K562 (cell line): ENCODE measurements around the gene INKA2. TPM values are rescaled to one million over a fixed set of nuclear protein-coding genes. Genes with fewer than 3 reads are reported as not detected.

Experiments
- CC2D1A ChIP-seq: fragments of 450-650 bp; IDR thresholded peaks from 2 replicates; pipeline ENCODE4 v1.6.1; 2017; ENCODE audit warnings: mild to moderate bottlenecking
- DMBX1 ChIP-seq: fragments of 250-450 bp; sonication (Bioruptor Pico); IDR thresholded peaks from 2 replicates; pipeline ENCODE4 v1.8.0; 2022; ENCODE audit warnings: inconsistent platforms, mild to moderate bottlenecking, moderate library complexity, borderline replicate concordance
- RUNX1 ChIP-seq: sonication (generic); IDR thresholded peaks from 2 replicates; pipeline ENCODE4 v1.6.1; 2016; ENCODE audit warnings: antibody characterized with exemption, low read depth
- ZNF408 ChIP-seq: fragments of 250-450 bp; sonication (Bioruptor Pico); IDR thresholded peaks from 2 replicates; pipeline ENCODE4 v1.4.0; 2020; ENCODE audit warnings: low read depth, mild to moderate bottlenecking, moderate library complexity
- ZNF830 ChIP-seq: fragments of 250-450 bp; sonication (Bioruptor Pico); IDR thresholded peaks from 2 replicates; pipeline ENCODE4 v1.5.0; 2021; ENCODE audit warnings: mild to moderate bottlenecking
- polyA plus RNA-seq, 8 experiments: library from polyadenylated mRNA; depleted of rRNA in 4 of 8; stranded (reverse) in 5 of 8; unstranded in 3 of 8; fragments of >200 nt; fragmentation: Nextera tagmentation in 2 of 8; fragmentation: Illumina TruSeq in 1 of 8; extraction: Ambion mirVana in 2 of 8; extraction: Trizol in 1 of 8; gene quantifications; 2 replicates each; pipeline versions ENCODE4 v1.2.1 to v1.2.3, GENCODE V29; 2011 to 2014; ENCODE audit warnings: inconsistent platforms in 1 of 8, missing spikeins in 1 of 8
- total RNA-seq, 7 experiments: library from RNA; depleted of rRNA in 6 of 7; stranded (reverse); fragments of >200 nt in 6 of 7; fragmentation: Illumina TruSeq in 2 of 7; extraction: Trizol in 2 of 7; gene quantifications; 2 replicates each; pipeline versions ENCODE4 v1.2.1 to v1.2.3, GENCODE V29; 2011 to 2021; ENCODE audit warnings: low replicate concordance in 1 of 7
- TF ChIP-seq, protein P1 (sequence below): fragments of 450-650 bp; formaldehyde crosslinking; IDR thresholded peaks from 2 replicates; pipeline ENCODE4 v1.4.0; 2022; ENCODE audit warnings: mild to moderate bottlenecking, moderate library complexity
- TF ChIP-seq, protein P2 (sequence below): fragments of 250-450 bp; sonication (Bioruptor Pico); IDR thresholded peaks from 2 replicates; pipeline ENCODE4 v1.4.0; 2020
- TF ChIP-seq, protein P3 (sequence below), 2 experiments: fragments of 250-450 bp in 1 of 2; fragments of 450-650 bp in 1 of 2; sonication (Bioruptor Pico) in 1 of 2; IDR thresholded peaks; 2 replicates each; pipeline versions ENCODE4 v1.6.1 to v1.8.0; 2016 to 2021; ENCODE audit warnings: mild to moderate bottlenecking in 2 of 2, moderate library complexity in 2 of 2, missing compliant biosample characterization in 1 of 2, missing genetic modification characterization in 1 of 2
- TF ChIP-seq, protein P4 (sequence below): fragments of 450-650 bp; IDR thresholded peaks from 2 replicates; pipeline ENCODE4 v1.6.1; 2016; ENCODE audit warnings: low read depth

INKA2 gene
- total and polyA plus RNA-seq, 9 of the 15 experiments (the other 6 are each of a cell fraction or from before 2014, with no cell fraction given), result 0.04 to 1.4 (median 0.26) TPM; not detected in 1

DNA sequence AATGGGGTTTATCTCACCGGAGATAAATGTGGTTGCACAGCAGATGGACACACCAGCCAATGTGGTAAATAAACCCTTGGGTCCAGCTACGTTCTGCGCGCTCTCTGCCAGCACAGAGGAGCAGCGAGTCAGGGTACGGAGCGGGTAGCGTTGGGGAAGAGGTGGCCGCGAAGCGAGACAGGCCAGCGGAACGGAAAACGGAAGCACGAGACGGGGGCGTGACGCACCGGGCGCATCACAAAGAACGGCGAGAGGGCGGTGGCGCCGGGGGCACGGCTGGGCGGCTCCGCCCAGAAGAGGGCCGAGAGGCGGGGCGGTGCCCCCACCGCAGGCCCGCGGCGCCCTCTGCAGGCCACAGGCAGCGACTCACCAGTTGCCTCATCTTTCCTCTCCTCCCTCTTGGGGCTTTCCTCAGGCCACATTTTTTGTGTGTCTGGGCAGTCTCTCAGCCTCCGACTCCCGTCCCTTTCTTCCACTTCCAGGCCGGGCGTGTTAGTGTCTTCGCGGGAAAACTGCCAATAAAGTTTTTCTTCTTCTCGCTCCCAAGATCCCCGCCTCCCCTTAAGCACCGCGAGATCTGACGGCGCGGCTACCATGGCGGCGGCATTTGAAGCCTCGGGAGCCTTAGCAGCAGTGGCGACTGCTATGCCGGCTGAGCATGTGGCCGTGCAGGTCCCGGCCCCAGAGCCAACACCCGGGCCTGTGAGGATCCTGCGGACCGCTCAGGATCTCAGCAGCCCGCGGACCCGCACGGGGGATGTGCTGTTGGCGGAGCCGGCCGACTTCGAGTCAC, 16.3 kb upstream of the INKA2 start, which contains the start of gene DDX20 (continued):
- TF ChIP-seq, protein P1, sequence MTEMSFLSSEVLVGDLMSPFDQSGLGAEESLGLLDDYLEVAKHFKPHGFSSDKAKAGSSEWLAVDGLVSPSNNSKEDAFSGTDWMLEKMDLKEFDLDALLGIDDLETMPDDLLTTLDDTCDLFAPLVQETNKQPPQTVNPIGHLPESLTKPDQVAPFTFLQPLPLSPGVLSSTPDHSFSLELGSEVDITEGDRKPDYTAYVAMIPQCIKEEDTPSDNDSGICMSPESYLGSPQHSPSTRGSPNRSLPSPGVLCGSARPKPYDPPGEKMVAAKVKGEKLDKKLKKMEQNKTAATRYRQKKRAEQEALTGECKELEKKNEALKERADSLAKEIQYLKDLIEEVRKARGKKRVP (CRISPR knock-in tag), result 0 out of 2 replicates have a peak, but pooled peaks have one; percentile 31
- TF ChIP-seq ZNF408 (CRISPR knock-in tag) (no peak), ZNF830 (no peak), RUNX1 (peak; percentile 16; the same call in 1 of the 2 replicates), DMBX1 (0 out of 2 replicates have a peak, but pooled peaks have one; percentile 30), CC2D1A (peak; percentile 59; the same call in 1 of the 2 replicates)
- TF ChIP-seq, protein P2, sequence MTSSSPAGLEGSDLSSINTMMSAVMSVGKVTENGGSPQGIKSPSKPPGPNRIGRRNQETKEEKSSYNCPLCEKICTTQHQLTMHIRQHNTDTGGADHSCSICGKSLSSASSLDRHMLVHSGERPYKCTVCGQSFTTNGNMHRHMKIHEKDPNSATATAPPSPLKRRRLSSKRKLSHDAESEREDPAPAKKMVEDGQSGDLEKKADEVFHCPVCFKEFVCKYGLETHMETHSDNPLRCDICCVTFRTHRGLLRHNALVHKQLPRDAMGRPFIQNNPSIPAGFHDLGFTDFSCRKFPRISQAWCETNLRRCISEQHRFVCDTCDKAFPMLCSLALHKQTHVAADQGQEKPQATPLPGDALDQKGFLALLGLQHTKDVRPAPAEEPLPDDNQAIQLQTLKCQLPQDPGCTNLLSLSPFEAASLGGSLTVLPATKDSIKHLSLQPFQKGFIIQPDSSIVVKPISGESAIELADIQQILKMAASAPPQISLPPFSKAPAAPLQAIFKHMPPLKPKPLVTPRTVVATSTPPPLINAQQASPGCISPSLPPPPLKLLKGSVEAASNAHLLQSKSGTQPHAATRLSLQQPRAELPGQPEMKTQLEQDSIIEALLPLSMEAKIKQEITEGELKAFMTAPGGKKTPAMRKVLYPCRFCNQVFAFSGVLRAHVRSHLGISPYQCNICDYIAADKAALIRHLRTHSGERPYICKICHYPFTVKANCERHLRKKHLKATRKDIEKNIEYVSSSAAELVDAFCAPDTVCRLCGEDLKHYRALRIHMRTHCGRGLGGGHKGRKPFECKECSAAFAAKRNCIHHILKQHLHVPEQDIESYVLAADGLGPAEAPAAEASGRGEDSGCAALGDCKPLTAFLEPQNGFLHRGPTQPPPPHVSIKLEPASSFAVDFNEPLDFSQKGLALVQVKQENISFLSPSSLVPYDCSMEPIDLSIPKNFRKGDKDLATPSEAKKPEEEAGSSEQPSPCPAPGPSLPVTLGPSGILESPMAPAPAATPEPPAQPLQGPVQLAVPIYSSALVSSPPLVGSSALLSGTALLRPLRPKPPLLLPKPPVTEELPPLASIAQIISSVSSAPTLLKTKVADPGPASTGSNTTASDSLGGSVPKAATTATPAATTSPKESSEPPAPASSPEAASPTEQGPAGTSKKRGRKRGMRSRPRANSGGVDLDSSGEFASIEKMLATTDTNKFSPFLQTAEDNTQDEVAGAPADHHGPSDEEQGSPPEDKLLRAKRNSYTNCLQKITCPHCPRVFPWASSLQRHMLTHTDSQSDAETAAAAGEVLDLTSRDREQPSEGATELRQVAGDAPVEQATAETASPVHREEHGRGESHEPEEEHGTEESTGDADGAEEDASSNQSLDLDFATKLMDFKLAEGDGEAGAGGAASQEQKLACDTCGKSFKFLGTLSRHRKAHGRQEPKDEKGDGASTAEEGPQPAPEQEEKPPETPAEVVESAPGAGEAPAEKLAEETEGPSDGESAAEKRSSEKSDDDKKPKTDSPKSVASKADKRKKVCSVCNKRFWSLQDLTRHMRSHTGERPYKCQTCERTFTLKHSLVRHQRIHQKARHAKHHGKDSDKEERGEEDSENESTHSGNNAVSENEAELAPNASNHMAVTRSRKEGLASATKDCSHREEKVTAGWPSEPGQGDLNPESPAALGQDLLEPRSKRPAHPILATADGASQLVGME (CRISPR knock-in tag), result peak; percentile 2; the same call in 1 of the 2 replicates
- TF ChIP-seq, protein P3, sequence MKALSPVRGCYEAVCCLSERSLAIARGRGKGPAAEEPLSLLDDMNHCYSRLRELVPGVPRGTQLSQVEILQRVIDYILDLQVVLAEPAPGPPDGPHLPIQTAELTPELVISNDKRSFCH (CRISPR knock-in tag; IDR thresholded peaks at IDR 0.05), result no peak
- TF ChIP-seq, protein P3 (tag; IDR thresholded peaks at IDR 0.05), result no peak; the same call in 1 of the 2 replicates
- TF ChIP-seq, protein P4, sequence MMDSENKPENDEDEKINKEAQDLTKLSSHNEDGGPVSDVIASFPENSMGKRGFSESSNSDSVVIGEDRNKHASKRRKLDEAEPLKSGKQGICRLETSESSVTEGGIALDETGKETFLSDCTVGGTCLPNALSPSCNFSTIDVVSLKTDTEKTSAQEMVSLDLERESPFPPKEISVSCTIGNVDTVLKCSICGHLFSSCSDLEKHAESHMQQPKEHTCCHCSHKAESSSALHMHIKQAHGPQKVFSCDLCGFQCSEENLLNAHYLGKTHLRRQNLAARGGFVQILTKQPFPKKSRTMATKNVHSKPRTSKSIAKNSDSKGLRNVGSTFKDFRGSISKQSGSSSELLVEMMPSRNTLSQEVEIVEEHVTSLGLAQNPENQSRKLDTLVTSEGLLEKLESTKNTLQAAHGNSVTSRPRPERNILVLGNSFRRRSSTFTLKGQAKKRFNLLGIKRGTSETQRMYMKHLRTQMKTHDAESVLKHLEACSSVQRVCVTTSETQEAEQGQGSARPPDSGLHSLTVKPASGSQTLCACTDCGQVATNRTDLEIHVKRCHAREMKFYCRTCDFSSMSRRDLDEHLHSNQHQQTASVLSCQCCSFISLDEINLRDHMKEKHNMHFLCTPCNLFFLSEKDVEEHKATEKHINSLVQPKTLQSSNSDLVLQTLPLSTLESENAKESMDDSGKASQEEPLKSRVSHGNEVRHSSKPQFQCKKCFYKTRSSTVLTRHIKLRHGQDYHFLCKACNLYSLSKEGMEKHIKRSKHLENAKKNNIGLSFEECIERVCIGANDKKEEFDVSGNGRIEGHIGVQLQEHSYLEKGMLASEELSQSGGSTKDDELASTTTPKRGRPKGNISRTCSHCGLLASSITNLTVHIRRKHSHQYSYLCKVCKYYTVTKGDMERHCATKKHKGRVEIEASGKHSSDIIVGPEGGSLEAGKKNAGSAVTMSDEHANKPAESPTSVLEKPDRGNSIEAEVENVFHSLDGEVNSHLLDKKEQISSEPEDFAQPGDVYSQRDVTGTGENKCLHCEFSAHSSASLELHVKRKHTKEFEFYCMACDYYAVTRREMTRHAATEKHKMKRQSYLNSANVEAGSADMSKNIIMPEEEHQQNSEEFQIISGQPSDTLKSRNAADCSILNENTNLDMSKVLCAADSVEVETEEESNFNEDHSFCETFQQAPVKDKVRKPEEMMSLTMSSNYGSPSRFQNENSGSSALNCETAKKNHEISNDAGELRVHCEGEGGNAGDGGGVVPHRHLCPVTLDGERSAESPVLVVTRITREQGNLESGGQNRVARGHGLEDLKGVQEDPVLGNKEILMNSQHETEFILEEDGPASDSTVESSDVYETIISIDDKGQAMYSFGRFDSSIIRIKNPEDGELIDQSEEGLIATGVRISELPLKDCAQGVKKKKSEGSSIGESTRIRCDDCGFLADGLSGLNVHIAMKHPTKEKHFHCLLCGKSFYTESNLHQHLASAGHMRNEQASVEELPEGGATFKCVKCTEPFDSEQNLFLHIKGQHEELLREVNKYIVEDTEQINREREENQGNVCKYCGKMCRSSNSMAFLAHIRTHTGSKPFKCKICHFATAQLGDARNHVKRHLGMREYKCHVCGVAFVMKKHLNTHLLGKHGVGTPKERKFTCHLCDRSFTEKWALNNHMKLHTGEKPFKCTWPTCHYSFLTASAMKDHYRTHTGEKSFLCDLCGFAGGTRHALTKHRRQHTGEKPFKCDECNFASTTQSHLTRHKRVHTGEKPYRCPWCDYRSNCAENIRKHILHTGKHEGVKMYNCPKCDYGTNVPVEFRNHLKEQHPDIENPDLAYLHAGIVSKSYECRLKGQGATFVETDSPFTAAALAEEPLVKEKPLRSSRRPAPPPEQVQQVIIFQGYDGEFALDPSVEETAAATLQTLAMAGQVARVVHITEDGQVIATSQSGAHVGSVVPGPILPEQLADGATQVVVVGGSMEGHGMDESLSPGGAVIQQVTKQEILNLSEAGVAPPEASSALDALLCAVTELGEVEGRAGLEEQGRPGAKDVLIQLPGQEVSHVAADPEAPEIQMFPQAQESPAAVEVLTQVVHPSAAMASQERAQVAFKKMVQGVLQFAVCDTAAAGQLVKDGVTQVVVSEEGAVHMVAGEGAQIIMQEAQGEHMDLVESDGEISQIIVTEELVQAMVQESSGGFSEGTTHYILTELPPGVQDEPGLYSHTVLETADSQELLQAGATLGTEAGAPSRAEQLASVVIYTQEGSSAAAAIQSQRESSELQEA, result peak; percentile 51; the same call in 1 of the 2 replicates
